B cell (primary cell): Measurements from ENCODE around the gene BCO2.

Source experiments
- CTCF ChIP-seq: fragments of 200-600 bp; IDR thresholded peaks from one replicate; pipeline ENCODE4 v1.8.0; 2022; ENCODE audit warnings: antibody characterized with exemption, mild to moderate bottlenecking
- EZH2 ChIP-seq: IDR thresholded peaks from 2 replicates; pipeline ENCODE4 v1.6.1; 2012; ENCODE audit warnings: borderline replicate concordance, low read depth, mild to moderate bottlenecking, moderate library complexity, low read length; ENCODE audit not compliant: insufficient read depth, poor library complexity, severe bottlenecking

GRCh38 chr11:112226062-112226830 is 50.9 kb downstream of the BCO2 start, which contains the start of gene PTS:
- TF ChIP-seq EZH2 (no peak), CTCF (no peak)
